ENCODE data around the gene PLA2G6. TPM values are rescaled to one million over a fixed set of nuclear protein-coding genes. Genes with fewer than 3 reads are reported as not detected.

Gene PLA2G6
- total RNA-seq, 3 donors from 2014 or later: 41.1 to 68.1 (median 59.3) TPM

GRCh38 chr22:38141217-38141973 lies 40.2 kb downstream of the PLA2G6 start:
- Histone ChIP-seq H3K4me3 (no peak overlapping the region), H3K27ac (no peak overlapping the region), H3K36me3 (no peaks in the 10 kb centered on the region), H3K4me1 (no peaks in the 10 kb centered on the region), H3K9me3 (no peaks in the 10 kb centered on the region), H3K27me3 (no peaks in the 10 kb centered on the region)
- intact Hi-C loops (cut with DNase I; ENCODE audit: low total_unique reads): no loop called here
- DNase-seq (ENCODE audit: low spot score in 2 of 2): no peak
- TF ChIP-seq CTCF (IDR thresholded peaks at IDR 0.05) (no peak), POLR2AphosphoS5 (IDR thresholded peaks at IDR 0.05) (no peak), POLR2A (IDR thresholded peaks at IDR 0.05) (no peak)

- TF ChIP-seq CTCF (IDR thresholded peaks at IDR 0.05) (no peak), POLR2A (IDR thresholded peaks at IDR 0.05) (no peak), POLR2AphosphoS5 (IDR thresholded peaks at IDR 0.05) (no peak)
- DNase-seq (ENCODE audit: low spot score in 2 of 2): no peak
- intact Hi-C loops (cut with DNase I; ENCODE audit: low total_unique reads): no loop called here
Observed at GRCh38 chr22:38139901-38140300, 41.7 kb downstream of the PLA2G6 start.

GRCh38 chr22:38138961-38139360 lies 42.7 kb downstream of the PLA2G6 start:
- TF ChIP-seq POLR2AphosphoS5 (IDR thresholded peaks at IDR 0.05) (no peak), POLR2A (IDR thresholded peaks at IDR 0.05) (no peak), CTCF (IDR thresholded peaks at IDR 0.05) (no peak)

More at GRCh38 chr22:38139901-38140300, 41.7 kb downstream of the PLA2G6 start:
- H3K4me3 ChIP-seq: no peak overlapping the region
- H3K9me3 ChIP-seq: no peaks in the 10 kb centered on the region
- H3K36me3 ChIP-seq: no peaks in the 10 kb centered on the region
- no peaks in the 10 kb centered on the region for H3K4me1 ChIP-seq
- H3K27me3 ChIP-seq: no peaks in the 10 kb centered on the region
- no peak overlapping the region for H3K27ac ChIP-seq

GRCh38 chr22:38137876-38138687 lies 43.5 kb downstream of the PLA2G6 start:
- DNase-seq (ENCODE audit: low spot score in 2 of 2): no peak
- no peak overlapping the region for H3K4me3 ChIP-seq
- H3K4me1 ChIP-seq: no peaks in the 10 kb centered on the region
- H3K27me3 ChIP-seq: no peaks in the 10 kb centered on the region
- intact Hi-C loops (cut with DNase I; ENCODE audit: low total_unique reads): no loop called here
- TF ChIP-seq CTCF (IDR thresholded peaks at IDR 0.05): no peak
- no peak for TF ChIP-seq POLR2A (IDR thresholded peaks at IDR 0.05)
- TF ChIP-seq POLR2AphosphoS5 (IDR thresholded peaks at IDR 0.05): no peak
- H3K36me3 ChIP-seq: no peaks in the 10 kb centered on the region
- H3K9me3 ChIP-seq: no peaks in the 10 kb centered on the region
- H3K27ac ChIP-seq: no peak overlapping the region

More at GRCh38 chr22:38138961-38139360, 42.7 kb downstream of the PLA2G6 start:
- Histone ChIP-seq H3K4me3 (no peak overlapping the region), H3K36me3 (no peaks in the 10 kb centered on the region), H3K27ac (no peak overlapping the region), H3K9me3 (no peaks in the 10 kb centered on the region), H3K4me1 (no peaks in the 10 kb centered on the region), H3K27me3 (no peaks in the 10 kb centered on the region)
- intact Hi-C loops (cut with DNase I; ENCODE audit: low total_unique reads): no loop called here
- no peak for DNase-seq (ENCODE audit: low spot score in 2 of 2)

GRCh38 chr22:38136607-38137006 lies 45.0 kb downstream of the PLA2G6 start:
- no peaks in the 10 kb centered on the region for H3K36me3 ChIP-seq
- no peaks in the 10 kb centered on the region for H3K27me3 ChIP-seq
- DNase-seq (ENCODE audit: low spot score in 2 of 2): no peak
- no peak overlapping the region for H3K4me3 ChIP-seq
- H3K9me3 ChIP-seq: no peaks in the 10 kb centered on the region
- no peaks in the 10 kb centered on the region for H3K4me1 ChIP-seq
- intact Hi-C loops (cut with DNase I; ENCODE audit: low total_unique reads): no loop called here
- no peak overlapping the region for H3K27ac ChIP-seq
- no peak for TF ChIP-seq POLR2AphosphoS5 (IDR thresholded peaks at IDR 0.05)
- no peak for TF ChIP-seq CTCF (IDR thresholded peaks at IDR 0.05)
- no peak for TF ChIP-seq POLR2A (IDR thresholded peaks at IDR 0.05)

Measured in breast epithelium (tissue), 4 donors.